HEK293 (cell line): ENCODE data around the gene SSMEM1.
"Not testable (repeated sequence)": the region's sequence is repeated elsewhere in the genome, so short reads cannot be mapped to it uniquely, and the experiment has no call there.

Experiments used
- CTCF ChIA-PET: fragments of 350-600 bp; formaldehyde crosslinking; extraction: SDS; loops from one replicate; lab custom pipeline; 2021; ENCODE audit warnings: antibody characterized with exemption; lab: Yijun Ruan, JAX
- POLR2A ChIA-PET: fragments of 300-600 bp; formaldehyde crosslinking; extraction: SDS; loops from one replicate; lab custom pipeline; 2020; ENCODE audit warnings: antibody characterized with exemption, inconsistent platforms; lab: Yijun Ruan, JAX
- H3K27ac ChIP-seq: fragments of 200-500 bp; sonication (Bioruptor generic); 2 replicates; pipeline ENCODE4 v1.5.1; 2014; ENCODE audit warnings: low read depth, low read length, control low read depth, inconsistent platforms; ENCODE audit errors: extremely low read depth
- H3K36me3 ChIP-seq, 2 experiments: fragments of 200-500 bp in 1 of 2; sonication (Bioruptor generic) in 1 of 2; 1 replicate in 1 of 2; 2 replicates in 1 of 2; pipeline ENCODE4 v1.5.1; 2014 to 2017; ENCODE audit warnings: inconsistent platforms in 2 of 2, low read length in 2 of 2; ENCODE audit not compliant: control insufficient read depth in 2 of 2, insufficient read depth in 1 of 2
- H3K4me1 ChIP-seq: fragments of 200-500 bp; sonication (Bioruptor generic); 2 replicates; pipeline ENCODE4 v1.5.1; 2014; ENCODE audit warnings: mild to moderate bottlenecking, low read length, inconsistent platforms; ENCODE audit not compliant: control insufficient read depth, insufficient read depth
- H3K4me3 ChIP-seq: 2 replicates; pipeline ENCODE4 v1.5.1; 2011; ENCODE audit warnings: low read depth, mild to moderate bottlenecking, control low read depth, low read length, moderate library complexity
- H3K9me3 ChIP-seq: fragments of 200-500 bp; sonication (Bioruptor generic); 2 replicates; pipeline ENCODE4 v1.5.1; 2014; ENCODE audit warnings: low read depth, low read length, inconsistent platforms; ENCODE audit not compliant: control insufficient read depth, insufficient read depth
- KLF1 ChIP-seq: fragments of 450-650 bp; formaldehyde crosslinking; IDR thresholded peaks from 2 replicates; pipeline ENCODE4 v1.5.1; 2016; ENCODE audit warnings: missing biosample characterization, missing genetic modification characterization
- PRDM1 ChIP-seq: fragments of 450-650 bp; formaldehyde crosslinking; IDR thresholded peaks from 2 replicates; pipeline ENCODE4; 2016; ENCODE audit warnings: missing biosample characterization, missing genetic modification characterization
- SP7 ChIP-seq: fragments of 450-650 bp; formaldehyde crosslinking; IDR thresholded peaks from 2 replicates; pipeline ENCODE4 v1.5.1; 2016; ENCODE audit warnings: missing biosample characterization, missing genetic modification characterization
- ZBTB11 ChIP-seq: fragments of 450-650 bp; formaldehyde crosslinking; conservative IDR thresholded peaks from 2 replicates; pipeline ENCODE4 v1.5.1; 2016; ENCODE audit warnings: low read depth, missing biosample characterization, missing genetic modification characterization
- ZBTB44 ChIP-seq: fragments of 450-650 bp; IDR thresholded peaks from 2 replicates; pipeline ENCODE4 v1.5.1; 2018; ENCODE audit warnings: missing biosample characterization, mild to moderate bottlenecking, missing genetic modification characterization
- ZFP41 ChIP-seq: fragments of 450-650 bp; formaldehyde crosslinking; IDR thresholded peaks from 2 replicates; pipeline ENCODE4 v1.5.1; 2016; ENCODE audit warnings: missing biosample characterization, missing genetic modification characterization, borderline replicate concordance
- ZNF140 ChIP-seq: fragments of 450-650 bp; formaldehyde crosslinking; IDR thresholded peaks from 2 replicates; pipeline ENCODE4 v1.5.1; 2016; ENCODE audit warnings: missing biosample characterization, missing genetic modification characterization
- ZNF184 ChIP-seq: fragments of 450-650 bp; IDR thresholded peaks from 2 replicates; pipeline ENCODE4 v1.5.1; 2018; ENCODE audit warnings: missing biosample characterization, mild to moderate bottlenecking, missing genetic modification characterization
- ZNF549 ChIP-seq: fragments of 450-650 bp; IDR thresholded peaks from 2 replicates; pipeline ENCODE4 v1.5.1; 2018; ENCODE audit warnings: missing biosample characterization, missing genetic modification characterization, mild to moderate bottlenecking, inconsistent platforms, moderate library complexity
- ZNF701 ChIP-seq: fragments of 450-650 bp; formaldehyde crosslinking; IDR thresholded peaks from 2 replicates; pipeline ENCODE4 v1.5.1; 2016; ENCODE audit warnings: missing biosample characterization, missing genetic modification characterization
- ZNF776 ChIP-seq: fragments of 450-650 bp; formaldehyde crosslinking; IDR thresholded peaks from 2 replicates; pipeline ENCODE4 v1.5.0; 2017; ENCODE audit warnings: missing biosample characterization, missing genetic modification characterization, borderline replicate concordance
- TF ChIP-seq, protein P1 (sequence below): fragments of 450-650 bp; formaldehyde crosslinking; IDR thresholded peaks from 2 replicates; pipeline ENCODE4 v1.5.1; 2016; ENCODE audit warnings: missing biosample characterization, missing genetic modification characterization, borderline replicate concordance
- TF ChIP-seq, protein P2 (sequence below): fragments of 450-650 bp; formaldehyde crosslinking; IDR thresholded peaks from 2 replicates; pipeline ENCODE4 v1.5.1; 2016; ENCODE audit warnings: missing biosample characterization, missing genetic modification characterization

Gene SSMEM1

GRCh38 chr7:130232209-130232608 lies 24.5 kb downstream of the SSMEM1 start:
- CTCF ChIA-PET, result interaction anchor here (0.9 kb wide), 1 partner anchor 160 kb away, joined by 3 read pairs; no protein-coding TSS in a partner anchor
- TF ChIP-seq KLF1 (peak; percentile 65), ZBTB11 (no peak)
- Histone ChIP-seq H3K36me3 (no peaks in the 10 kb centered on the region), H3K9me3 (no peaks in the 10 kb centered on the region), H3K4me3 (no peak overlapping the region), H3K4me1 (no peaks in the 10 kb centered on the region), H3K27ac (no peak overlapping the region)
- POLR2A ChIA-PET, result no interaction called here

GRCh38 chr7:130234078-130234477 lies 26.4 kb downstream of the SSMEM1 start:
- no peaks in the 10 kb centered on the region for H3K36me3 ChIP-seq

DNA sequence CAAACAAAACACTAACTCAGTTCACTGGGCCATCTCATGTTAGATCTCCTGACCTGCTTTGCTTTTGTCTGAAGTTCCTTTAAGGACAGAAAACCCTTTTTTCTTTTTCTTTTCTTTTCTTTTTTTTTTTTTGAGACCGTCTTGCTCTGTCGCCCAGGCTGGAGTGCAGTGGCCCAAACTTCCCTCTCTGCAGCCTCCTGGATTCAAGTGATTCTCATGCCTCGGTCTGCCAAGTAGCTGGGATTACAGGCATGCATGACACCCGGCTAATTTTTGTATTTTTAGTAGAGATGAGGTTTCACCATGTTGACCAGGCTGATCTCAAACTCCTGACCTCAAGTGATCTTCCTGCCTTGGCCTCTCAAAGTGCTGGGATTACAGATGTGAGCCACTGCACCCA lies 28.7 kb downstream of the SSMEM1 start:
- POLR2A ChIA-PET, result interaction anchor here (0.7 kb wide), 1 partner anchor 433 kb away, joined by 4 read pairs; no protein-coding TSS in a partner anchor
- CTCF ChIA-PET, H3K4me1 ChIP-seq, H3K4me3 ChIP-seq, H3K36me3 ChIP-seq, H3K27ac ChIP-seq, H3K9me3 ChIP-seq: not testable (repeated sequence)

More at GRCh38 chr7:130234078-130234477, 26.4 kb downstream of the SSMEM1 start:
- no peak overlapping the region for H3K4me3 ChIP-seq
- POLR2A ChIA-PET, result no interaction called here
- no peak overlapping the region for H3K27ac ChIP-seq
- no peaks in the 10 kb centered on the region for H3K4me1 ChIP-seq
- no peaks in the 10 kb centered on the region for H3K9me3 ChIP-seq
- CTCF ChIA-PET, result no interaction called here
- TF ChIP-seq ZFP41 (tag by site-specific recombination) (no peak), ZBTB44 (tag by site-specific recombination) (no peak), SP7 (tag by site-specific recombination) (no peak), ZNF140 (no peak), ZNF184 (tag by site-specific recombination) (no peak), PRDM1 (tag by site-specific recombination) (no peak), ZNF701 (tag by site-specific recombination) (no peak), ZNF776 (tag by site-specific recombination) (no peak)
- TF ChIP-seq, protein P1, sequence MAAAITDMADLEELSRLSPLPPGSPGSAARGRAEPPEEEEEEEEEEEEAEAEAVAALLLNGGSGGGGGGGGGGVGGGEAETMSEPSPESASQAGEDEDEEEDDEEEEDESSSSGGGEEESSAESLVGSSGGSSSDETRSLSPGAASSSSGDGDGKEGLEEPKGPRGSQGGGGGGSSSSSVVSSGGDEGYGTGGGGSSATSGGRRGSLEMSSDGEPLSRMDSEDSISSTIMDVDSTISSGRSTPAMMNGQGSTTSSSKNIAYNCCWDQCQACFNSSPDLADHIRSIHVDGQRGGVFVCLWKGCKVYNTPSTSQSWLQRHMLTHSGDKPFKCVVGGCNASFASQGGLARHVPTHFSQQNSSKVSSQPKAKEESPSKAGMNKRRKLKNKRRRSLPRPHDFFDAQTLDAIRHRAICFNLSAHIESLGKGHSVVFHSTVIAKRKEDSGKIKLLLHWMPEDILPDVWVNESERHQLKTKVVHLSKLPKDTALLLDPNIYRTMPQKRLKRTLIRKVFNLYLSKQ (tag by site-specific recombination), result no peak

GRCh38 chr7:130240240-130240639 lies 32.6 kb downstream of the SSMEM1 start:
- ChIA-PET POLR2A (no interaction called here), CTCF (interaction anchor here (0.8 to 1.0 kb wide), 2 partner anchors 168 to 318 kb away, joined by 3 to 4 read pairs; no protein-coding TSS in a partner anchor)
- Histone ChIP-seq H3K36me3 (no peaks in the 10 kb centered on the region), H3K4me1 (no peaks in the 10 kb centered on the region), H3K9me3 (no peaks in the 10 kb centered on the region), H3K4me3 (no peak overlapping the region), H3K27ac (no peak overlapping the region)
- TF ChIP-seq, protein P2, sequence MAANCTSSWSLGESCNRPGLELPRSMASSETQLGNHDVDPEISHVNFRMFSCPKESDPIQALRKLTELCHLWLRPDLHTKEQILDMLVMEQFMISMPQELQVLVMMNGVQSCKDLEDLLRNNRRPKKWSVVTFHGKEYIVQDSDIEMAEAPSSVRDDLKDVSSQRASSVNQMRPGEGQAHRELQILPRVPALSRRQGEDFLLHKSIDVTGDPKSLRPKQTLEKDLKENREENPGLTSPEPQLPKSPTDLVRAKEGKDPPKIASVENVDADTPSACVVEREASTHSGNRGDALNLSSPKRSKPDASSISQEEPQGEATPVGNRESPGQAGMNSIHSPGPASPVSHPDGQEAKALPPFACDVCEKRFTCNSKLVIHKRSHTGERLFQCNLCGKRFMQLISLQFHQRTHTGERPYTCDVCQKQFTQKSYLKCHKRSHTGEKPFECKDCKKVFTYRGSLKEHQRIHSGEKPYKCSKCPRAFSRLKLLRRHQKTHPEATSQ, result no peak
- peak; percentile 92 for TF ChIP-seq ZNF549 (tag by site-specific recombination)
